GM12872 (cell line): ENCODE measurements around the gene ZC3H7A.

Experiments used
- CTCF ChIP-seq: IDR thresholded peaks from 3 replicates; pipeline ENCODE4 v1.5.1; 2011; ENCODE audit warnings: low read depth, mild to moderate bottlenecking, low read length, moderate library complexity; ENCODE audit not compliant: insufficient read depth

ZC3H7A gene

DNA sequence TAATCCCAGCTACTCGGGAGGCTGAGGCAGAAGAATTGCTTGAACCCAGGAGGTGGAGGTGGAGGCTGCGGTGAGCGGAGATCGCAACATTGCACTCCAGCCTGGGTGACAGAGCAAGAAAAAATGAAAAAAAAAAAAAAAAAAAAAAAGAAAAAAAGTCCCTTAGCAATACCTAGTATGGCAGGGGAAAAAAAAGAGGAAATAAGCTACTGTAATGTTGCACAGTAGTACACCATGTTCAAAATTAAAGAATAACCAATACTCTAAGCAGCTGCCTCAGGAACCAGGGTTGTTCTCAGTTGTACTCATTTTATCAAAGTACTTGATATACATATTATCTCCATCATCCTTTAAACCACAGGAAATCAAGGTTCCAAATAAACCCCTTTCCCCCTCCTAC lies 37.1 kb downstream of the ZC3H7A start:
- TF ChIP-seq CTCF = no peak

DNA sequence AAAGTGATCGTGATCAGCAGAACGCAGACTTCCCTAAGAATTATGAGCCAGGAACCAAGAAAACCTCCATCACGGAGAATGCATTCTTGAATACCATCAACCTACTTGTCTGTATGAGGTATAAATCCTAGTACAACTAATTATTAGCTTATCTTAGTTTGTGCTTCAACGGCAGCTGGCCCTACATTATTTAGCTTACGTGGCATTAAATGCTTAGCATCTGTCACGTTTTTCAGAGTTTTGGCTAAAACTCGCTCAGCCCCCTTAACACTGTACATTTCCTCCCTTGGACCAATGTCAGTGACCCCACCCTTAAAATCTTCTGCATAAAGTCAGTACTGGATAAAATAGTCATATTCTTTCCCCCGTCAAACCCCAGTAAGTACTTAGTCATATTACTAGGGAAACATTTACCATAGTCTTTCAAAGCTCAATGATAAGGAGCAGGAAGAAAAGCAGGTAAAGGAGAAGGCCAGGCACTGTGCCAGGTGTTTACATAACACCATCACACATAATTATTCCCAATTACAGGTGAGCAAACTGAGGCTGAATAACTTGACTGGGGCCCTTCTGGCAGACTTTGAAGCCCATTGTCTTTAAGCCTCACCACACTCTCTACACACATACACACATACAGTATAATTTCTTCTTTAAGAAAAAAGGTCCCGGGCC lies 37.8 kb downstream of the ZC3H7A start:
- TF ChIP-seq CTCF = no peak

GRCh38 chr16:11757671-11758545 lies 39.1 kb downstream of the ZC3H7A start:
- no peak for TF ChIP-seq CTCF

GRCh38 chr16:11756248-11756647 lies 40.8 kb downstream of the ZC3H7A start:
- no peak for TF ChIP-seq CTCF

DNA sequence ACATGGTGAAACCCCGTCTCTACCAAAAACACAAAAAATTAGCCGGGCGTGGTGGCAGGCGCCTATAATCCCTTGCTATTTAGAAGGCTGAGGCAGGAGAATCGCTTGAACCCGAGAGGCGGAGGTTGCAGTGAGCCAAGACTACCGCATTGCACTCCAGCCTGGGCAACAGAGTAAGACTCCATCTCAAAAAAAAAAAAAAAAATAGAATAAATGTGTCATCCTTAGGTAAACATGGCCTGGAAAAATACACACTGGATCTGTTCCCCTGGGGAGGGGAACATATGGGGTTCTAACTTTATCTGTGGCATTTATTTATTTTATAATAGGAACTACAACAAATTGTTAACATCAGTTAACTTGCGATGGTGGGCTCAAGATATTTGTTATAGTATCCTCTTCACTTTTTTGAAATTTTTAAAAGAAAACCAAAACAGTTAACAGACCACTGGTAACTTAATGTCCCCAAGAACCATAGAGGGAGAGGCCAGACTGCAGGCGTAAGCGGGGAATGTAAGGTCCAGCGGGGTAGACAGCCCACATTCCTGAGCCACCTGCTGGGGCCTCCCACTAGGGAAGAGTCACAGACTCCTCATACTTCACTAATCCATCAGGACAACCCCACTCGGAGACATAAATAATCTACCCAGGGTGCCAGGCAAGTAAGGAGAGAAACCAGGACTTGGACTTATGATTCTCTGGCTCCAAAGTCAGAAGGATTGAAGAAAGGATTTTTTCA lies 41.9 kb downstream of the ZC3H7A start:
- no peak for TF ChIP-seq CTCF

DNA sequence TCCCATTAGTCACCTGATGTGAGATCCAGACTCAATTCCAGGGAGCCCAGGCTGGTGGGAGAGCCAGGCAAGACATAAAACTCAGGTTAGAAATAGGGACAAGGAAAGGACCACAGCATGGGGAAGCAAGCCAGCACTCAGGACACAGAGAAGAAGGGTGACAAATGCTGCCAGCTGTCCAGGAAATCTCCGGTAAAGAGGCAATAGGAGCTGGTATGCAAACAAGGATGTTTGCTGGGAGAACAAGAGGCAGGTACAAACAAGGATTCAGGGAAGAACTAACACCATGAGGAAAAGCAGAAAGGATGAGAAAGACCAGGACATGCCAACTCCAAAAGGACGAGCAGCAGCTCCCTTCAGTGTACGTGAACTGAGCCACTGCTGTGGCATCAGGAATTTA lies 44.2 kb downstream of the ZC3H7A start:
- no peak for TF ChIP-seq CTCF

DNA sequence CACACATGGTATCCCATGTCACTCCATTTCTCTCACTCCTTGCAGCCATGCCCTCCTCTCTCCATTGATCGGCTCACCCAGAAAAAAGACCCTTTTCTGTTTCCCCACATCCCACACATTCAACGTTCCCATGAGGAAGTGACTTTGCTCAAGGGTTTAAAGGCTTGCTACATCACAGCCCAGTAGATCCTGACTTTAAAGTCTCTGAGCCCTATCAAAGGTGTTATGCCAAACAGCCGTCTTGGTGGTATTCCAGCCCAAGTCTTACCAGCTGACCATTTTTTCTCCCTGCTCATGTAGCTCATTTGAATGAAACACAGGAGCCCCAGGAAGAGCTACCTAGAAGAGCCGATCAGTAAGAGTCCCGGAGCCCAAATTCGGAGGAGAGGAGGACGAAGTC lies 47.0 kb downstream of the ZC3H7A start:
- TF ChIP-seq CTCF = no peak
